Upper lobe of right lung (tissue), 1 donor: ENCODE results near the gene MAU2. TPM values are rescaled to one million over a fixed set of nuclear protein-coding genes. Genes with fewer than 3 reads are reported as not detected.
A peak's percentile ranks its signal among the peaks of the same experiment; 100 is the strongest.

Experiments used
- ATAC-seq: fragments of 200-7000 bp; cut with Tn5 transposase; one replicate; pipeline ENCODE4 v1.9.1; 2020; ENCODE audit warnings: mild to moderate bottlenecking, moderate library complexity
- DNase-seq: peaks from one replicate; pipeline ENCODE4 v3.0.0-alpha.2; 2020
- H3K27ac ChIP-seq: fragments of 200-600 bp; one replicate; pipeline ENCODE4 v1.8.0; 2022
- H3K27me3 ChIP-seq: fragments of 200-600 bp; one replicate; pipeline ENCODE4 v1.8.0; 2022; ENCODE audit warnings: mild to moderate bottlenecking
- H3K36me3 ChIP-seq: fragments of 200-600 bp; one replicate; pipeline ENCODE4 v1.8.0; 2022
- H3K4me1 ChIP-seq: fragments of 200-600 bp; one replicate; pipeline ENCODE4 v1.8.0; 2022
- H3K4me3 ChIP-seq: fragments of 200-600 bp; one replicate; pipeline ENCODE4 v1.8.0; 2022; ENCODE audit warnings: mild to moderate bottlenecking
- H3K9me3 ChIP-seq: fragments of 200-600 bp; one replicate; pipeline ENCODE4 v1.8.0; 2022
- intact Hi-C: fragments of 100-400 bp; cut with DNase I; formaldehyde crosslinking; loops from one replicate; pipeline ENCODE4 v1.11.0; 2022
- total RNA-seq: library from RNA; stranded (reverse); fragmentation: NEBNext Ultra II Directional; extraction: Animal tissue kit (Norgen Biotek cat#: 25700); gene quantifications from one replicate; pipeline ENCODE4 v1.2.1, GENCODE V29; 2021
- TF ChIP-seq, protein P1 (sequence below): fragments of 200-600 bp; IDR thresholded peaks from one replicate; pipeline ENCODE4 v1.8.0; 2022; ENCODE audit warnings: antibody characterized with exemption
- donor health status: DM: no; HTN: yes; CAD: no; lungs with severe emphysema.

MAU2 gene
- total RNA-seq, 1 donor from 2014 or later: 60.5 TPM

DNA sequence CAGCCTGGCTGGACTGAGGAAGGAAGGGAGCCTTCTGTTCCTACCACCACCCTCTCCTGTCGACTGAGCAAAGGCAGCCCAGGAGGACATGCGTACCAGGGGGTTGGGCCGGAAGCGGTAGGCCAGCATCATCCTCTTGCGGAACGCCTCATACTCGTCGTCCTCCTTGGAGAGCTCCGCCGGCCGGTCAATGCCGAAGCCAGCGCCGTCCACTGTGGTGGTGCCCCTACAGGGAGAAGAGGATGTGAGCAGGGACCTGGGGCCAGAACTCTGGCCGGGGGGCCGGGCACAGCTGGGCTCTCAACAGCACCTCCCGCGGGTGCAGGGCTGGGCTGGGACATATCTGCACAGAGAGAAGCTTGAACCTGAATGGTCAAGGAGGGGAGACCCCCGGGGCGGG is 43.8 kb upstream of the MAU2 start:
- Histone ChIP-seq H3K4me3 (no peak overlapping the region), H3K36me3 (peaks cover 50% of the 10 kb centered on the region), H3K27ac (no peak overlapping the region), H3K27me3 (no peaks in the 10 kb centered on the region), H3K4me1 (no peaks in the 10 kb centered on the region), H3K9me3 (no peaks in the 10 kb centered on the region)
- intact Hi-C loops: no loop called here
- TF ChIP-seq, protein P1, sequence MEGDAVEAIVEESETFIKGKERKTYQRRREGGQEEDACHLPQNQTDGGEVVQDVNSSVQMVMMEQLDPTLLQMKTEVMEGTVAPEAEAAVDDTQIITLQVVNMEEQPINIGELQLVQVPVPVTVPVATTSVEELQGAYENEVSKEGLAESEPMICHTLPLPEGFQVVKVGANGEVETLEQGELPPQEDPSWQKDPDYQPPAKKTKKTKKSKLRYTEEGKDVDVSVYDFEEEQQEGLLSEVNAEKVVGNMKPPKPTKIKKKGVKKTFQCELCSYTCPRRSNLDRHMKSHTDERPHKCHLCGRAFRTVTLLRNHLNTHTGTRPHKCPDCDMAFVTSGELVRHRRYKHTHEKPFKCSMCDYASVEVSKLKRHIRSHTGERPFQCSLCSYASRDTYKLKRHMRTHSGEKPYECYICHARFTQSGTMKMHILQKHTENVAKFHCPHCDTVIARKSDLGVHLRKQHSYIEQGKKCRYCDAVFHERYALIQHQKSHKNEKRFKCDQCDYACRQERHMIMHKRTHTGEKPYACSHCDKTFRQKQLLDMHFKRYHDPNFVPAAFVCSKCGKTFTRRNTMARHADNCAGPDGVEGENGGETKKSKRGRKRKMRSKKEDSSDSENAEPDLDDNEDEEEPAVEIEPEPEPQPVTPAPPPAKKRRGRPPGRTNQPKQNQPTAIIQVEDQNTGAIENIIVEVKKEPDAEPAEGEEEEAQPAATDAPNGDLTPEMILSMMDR: no peak
- peak; percentile 60 for DNase-seq
- no peak for ATAC-seq

GRCh38 chr19:19278315-19278714 is 42.3 kb upstream of the MAU2 start:
- ATAC-seq (no peak), DNase-seq (no peak)
- H3K4me1 ChIP-seq: no peaks in the 10 kb centered on the region
- H3K27ac ChIP-seq: no peak overlapping the region
- H3K27me3 ChIP-seq: no peaks in the 10 kb centered on the region
- no peak overlapping the region for H3K4me3 ChIP-seq
- intact Hi-C loops: no loop called here
- peaks cover 51% of the 10 kb centered on the region for H3K36me3 ChIP-seq
- TF ChIP-seq, protein P1: no peak
- no peaks in the 10 kb centered on the region for H3K9me3 ChIP-seq

DNA sequence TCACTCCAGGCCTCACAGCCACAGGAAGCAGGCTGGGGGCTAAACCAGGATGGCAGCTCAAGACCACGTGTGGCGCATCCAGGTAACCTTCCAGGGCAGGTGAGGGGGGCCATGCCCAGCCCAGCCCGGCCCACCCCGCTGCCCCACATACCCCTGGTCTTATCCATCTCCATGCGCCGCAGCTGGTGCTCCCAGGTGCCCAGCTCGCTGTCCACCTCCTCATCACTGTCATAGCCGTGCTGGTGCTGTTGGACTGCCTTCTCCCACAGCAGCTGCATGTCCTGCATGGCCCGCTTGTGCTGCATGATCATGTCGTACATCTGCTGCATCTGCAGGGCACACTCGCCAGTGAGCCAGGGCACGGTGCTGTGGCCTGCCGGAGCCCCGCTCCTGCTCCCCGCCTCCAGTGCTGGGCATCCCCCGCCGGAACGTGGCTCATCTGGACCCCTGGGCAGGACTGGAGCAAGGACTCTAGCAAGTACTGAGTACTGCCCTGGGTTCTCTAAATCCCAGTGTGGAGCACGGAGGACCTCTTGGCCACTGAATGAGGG is 41.5 kb upstream of the MAU2 start:
- Histone ChIP-seq H3K27ac (no peak overlapping the region), H3K9me3 (no peaks in the 10 kb centered on the region), H3K4me3 (no peak overlapping the region), H3K27me3 (no peaks in the 10 kb centered on the region), H3K36me3 (peaks cover 58% of the 10 kb centered on the region), H3K4me1 (no peaks in the 10 kb centered on the region)
- intact Hi-C loops: no loop called here
- no peak for ATAC-seq
- TF ChIP-seq, protein P1: no peak
- no peak for DNase-seq

- intact Hi-C loops: no loop called here
- ATAC-seq: no peak
- no peak for DNase-seq
- Histone ChIP-seq H3K27ac (no peak overlapping the region), H3K36me3 (peaks cover 62% of the 10 kb centered on the region), H3K4me3 (no peak overlapping the region), H3K9me3 (no peaks in the 10 kb centered on the region), H3K4me1 (no peaks in the 10 kb centered on the region), H3K27me3 (no peaks in the 10 kb centered on the region)
- TF ChIP-seq, protein P1: no peak
Observed at GRCh38 chr19:19279853-19280252, 40.8 kb upstream of the MAU2 start.

GRCh38 chr19:19280561-19280960 is 40.1 kb upstream of the MAU2 start:
- Histone ChIP-seq H3K4me1 (no peaks in the 10 kb centered on the region), H3K27ac (no peak overlapping the region), H3K36me3 (peaks cover 68% of the 10 kb centered on the region), H3K9me3 (no peaks in the 10 kb centered on the region), H3K4me3 (no peak overlapping the region), H3K27me3 (no peaks in the 10 kb centered on the region)
- TF ChIP-seq, protein P1: no peak
- no peak for ATAC-seq
- no peak for DNase-seq
- intact Hi-C loops: no loop called here

DNA sequence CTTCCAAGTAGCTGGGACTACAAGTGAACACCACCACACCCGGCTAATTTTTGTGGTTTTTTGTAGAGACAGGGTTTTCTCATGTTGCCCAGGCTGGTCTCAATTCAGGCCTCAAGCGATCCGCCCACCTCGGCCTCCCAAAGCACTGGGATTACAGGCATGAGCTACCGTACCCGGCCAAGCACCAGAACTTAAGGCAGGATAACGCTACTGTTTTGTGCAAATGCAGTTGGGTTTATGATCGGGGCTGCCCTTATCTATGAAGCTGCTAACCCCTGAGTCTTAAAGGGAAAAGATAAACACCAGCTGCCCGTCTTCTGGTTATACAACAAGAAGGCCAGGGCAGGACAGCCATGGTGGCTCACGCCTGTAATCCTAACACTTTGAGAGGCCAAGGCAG is 34.9 kb upstream of the MAU2 start:
- no peak for DNase-seq
- Histone ChIP-seq H3K4me3 (no peak overlapping the region), H3K4me1 (no peaks in the 10 kb centered on the region), H3K9me3 (no peaks in the 10 kb centered on the region), H3K36me3 (peaks cover 55% of the 10 kb centered on the region), H3K27ac (no peak overlapping the region), H3K27me3 (no peaks in the 10 kb centered on the region)
- intact Hi-C loops: no loop called here
- ATAC-seq: no peak
- TF ChIP-seq, protein P1: no peak
